ENCODE measurements around the gene KCNMA1.
"Not testable (repeated sequence)": the region's sequence is repeated elsewhere in the genome, so short reads cannot be mapped to it uniquely, and the experiment has no call there.

Gene KCNMA1

DNA sequence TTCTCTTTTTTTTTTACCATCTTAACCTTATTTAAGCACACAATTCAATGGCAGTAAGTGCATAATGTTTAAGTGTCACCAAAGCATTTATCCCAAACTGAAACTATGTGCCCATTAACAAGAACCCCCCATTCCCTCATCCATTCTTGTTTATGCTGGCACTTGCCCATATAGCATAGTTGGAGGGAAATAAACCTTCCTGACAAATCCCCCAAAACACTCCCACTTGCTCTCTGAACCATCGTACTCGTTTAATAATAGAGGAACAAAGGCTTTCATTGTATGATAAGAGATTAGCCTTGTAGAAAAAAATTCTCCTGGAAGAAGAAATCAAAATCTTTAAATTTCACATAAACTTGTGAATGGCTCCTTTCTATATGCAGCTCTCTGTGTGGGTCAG lies 26.4 kb upstream of the KCNMA1 start:
- no peak for DNase-seq (ENCODE audit: low read depth in 2 of 2)

DNA sequence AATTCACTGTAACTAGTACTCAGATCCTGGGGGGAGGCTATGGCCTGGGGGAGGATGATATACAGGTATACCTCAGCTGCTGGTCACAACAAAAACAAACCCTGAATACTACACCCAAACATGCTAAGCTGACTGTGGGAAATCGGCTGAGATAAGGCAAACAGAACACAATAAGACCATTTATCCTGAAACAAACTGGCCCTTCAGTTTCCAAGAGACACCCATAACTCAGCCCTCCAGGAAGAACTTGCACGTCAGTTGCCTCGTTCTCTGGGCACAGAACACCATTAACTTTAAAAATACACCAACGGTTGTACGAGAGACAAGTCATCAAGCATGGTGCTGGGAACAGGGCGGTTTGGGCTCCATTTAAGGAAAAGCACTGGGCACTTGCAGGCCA lies 24.1 kb upstream of the KCNMA1 start:
- DNase-seq (ENCODE audit: low read depth in 2 of 2) = no peak

DNA sequence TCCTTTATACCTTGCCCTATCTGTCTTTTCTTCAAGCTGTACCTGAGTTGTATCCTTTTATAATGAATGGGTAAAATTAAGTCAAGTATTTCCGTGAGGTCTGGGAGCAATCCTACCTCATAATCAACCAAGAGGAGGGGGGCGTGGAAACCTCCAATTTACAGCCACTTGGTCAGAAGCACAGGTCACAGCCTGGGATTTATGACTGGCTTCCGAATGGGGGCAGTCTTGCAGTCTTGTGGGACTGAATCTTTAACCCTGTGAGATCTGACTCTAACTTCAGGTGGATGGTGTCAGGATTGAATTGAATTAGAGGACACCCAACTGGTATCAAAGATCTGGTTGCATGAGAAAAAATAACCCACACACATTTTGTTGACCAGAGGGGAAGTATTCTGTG lies 23.5 kb upstream of the KCNMA1 start:
- no peak for DNase-seq (ENCODE audit: low read depth in 2 of 2)

DNA sequence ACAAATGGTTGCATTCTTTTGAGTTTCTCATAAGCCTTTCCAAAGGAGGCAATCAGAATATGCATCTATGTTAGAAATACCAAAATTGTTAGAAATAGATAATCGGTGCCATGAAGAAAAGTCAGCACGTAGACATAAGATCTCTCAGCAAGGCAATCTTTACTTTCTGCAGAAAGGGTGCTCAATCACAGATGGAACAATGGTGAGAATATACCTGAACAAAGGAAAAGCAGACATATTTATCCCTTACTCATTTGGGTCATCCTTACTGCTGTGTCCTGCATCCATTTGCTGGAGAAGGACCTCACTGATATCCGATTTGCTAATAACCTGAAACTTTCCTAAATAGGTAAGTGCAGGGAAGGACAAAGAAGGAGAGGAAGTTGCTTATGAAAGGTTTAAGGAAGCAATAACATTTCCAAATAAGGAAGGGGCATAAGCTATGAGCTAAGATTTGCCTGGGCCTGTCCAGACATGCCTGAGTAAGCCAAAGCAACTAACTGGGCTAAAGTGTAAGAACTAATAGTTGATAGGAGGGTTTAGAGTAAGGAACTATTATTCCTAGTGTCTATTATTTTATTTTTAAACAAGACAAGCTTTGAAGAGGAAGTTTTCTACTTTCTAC lies 21.6 kb upstream of the KCNMA1 start:
- DNase-seq (ENCODE audit: low read depth in 2 of 2) = not testable (repeated sequence)

DNA sequence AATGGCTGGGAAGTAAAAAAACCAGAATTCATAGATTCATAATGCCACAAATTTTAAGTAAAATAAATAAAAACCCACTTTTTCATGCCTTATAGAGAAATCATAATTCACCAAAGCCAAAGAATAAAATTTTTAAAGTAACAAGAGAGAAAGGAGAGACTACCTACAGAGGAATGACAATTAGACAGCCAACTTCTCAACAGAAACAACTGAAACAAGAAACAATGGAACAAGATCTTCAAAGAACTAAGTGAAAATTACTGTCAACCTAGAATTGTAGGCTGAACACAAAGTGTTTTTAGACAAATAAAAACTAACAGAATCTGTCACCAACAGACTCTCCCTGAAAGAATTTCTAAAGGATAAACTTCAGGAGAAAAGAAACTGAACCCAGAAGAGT lies 15.6 kb upstream of the KCNMA1 start:
- no peak for DNase-seq (ENCODE audit: low read depth in 2 of 2)

DNA sequence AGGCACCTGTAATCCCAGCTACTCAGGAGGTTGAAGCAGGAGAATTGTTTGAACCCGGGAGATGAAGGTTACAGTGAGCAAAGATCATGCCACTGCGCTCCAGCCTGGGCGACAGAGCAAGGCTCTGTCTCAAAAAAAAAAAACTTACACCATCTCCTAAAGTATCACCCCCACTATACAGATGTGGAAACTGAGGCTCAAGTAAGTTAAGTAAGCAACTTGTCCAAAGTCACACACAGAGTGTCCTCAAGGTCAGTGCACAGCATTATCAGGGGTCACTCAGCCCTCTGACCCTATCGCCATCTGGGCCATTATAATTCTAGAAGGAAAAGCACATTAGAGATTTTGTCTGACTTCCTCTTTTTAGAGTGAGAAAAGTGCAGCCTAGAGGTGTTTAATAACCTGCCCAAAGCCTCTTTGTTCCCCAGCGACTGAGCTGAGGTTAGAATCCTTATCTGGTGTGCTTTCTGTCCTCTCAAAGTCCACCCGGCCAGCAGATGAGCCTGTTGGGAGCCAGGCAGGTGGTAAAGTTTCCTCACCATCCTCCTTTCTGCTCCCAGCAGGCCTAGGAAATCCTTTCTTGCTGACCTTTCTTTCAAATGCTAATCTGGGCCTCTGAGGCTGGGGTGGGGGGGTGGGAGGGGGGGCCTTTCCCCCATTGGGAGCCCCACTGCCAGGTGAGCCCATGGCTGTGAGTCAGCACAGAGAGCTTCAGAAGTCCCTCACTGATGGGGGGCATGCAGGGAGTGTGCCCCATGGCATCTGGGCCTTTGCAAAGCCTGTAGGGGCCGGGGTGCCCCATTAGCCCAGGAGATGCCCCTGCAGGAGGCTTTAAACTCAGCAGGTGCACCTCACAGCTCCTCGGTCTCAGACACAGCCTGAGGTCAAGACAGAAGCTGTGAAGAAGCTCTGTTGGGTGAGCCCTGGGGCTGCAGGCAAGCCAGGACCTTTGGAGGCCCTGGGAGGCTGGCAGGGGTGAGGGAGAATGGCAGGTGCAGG lies 12.0 kb upstream of the KCNMA1 start:
- DNase-seq (ENCODE audit: low read depth in 2 of 2) = no peak

DNA sequence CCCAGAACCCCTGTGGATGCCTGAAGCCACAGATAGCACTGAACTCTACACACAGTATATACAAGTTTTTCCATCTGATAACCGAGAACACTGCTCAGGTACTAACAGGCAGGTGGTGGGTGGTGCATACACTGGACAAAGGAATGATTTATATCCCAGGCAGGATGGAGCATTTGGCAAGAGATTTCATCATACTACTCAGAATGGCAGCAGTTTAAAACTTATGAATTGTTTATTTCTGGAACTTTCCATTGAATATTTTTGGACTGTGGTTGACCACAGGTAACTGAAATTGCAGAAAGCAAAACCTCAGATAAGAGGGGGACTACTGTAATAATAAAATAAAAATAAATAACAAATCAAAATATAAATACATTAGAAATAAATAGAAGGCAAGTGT lies 10.9 kb upstream of the KCNMA1 start:
- DNase-seq (ENCODE audit: low read depth in 2 of 2) = no peak

DNA sequence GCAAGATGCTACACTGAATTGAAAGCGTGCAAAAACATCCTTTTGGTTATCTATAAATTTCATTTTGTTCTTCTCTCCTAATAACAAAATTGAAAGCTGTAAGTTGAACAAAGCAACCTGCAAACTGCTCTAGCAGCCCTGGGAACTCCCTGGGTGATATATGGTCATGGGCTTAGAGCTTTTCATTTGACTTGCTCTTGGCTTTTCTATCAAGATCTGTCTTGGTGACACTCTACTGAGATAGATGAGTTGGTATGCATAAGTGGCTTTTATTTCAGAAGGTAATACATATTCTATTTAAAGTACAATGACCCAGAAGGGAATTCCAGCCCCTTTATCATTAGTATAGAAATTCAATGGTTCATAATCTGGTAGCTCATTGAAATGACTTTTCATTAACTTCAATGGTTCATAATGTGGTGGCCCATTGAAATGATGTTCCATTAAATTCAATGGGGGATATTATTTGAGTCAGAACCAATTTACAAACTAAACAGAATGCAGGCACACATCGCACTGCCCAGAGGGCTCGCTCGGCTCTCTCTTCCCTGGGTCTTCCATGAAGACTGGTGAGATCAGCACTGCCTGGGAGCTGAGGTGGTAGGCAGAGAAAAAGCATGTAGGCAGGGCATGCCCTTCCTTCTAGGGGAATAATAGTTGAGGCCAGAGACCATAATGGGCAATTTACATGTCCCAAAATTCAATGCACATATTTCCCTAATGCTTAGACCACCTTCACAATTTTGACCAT lies 10.1 kb upstream of the KCNMA1 start:
- DNase-seq (ENCODE audit: low read depth in 2 of 2) = no peak

DNA sequence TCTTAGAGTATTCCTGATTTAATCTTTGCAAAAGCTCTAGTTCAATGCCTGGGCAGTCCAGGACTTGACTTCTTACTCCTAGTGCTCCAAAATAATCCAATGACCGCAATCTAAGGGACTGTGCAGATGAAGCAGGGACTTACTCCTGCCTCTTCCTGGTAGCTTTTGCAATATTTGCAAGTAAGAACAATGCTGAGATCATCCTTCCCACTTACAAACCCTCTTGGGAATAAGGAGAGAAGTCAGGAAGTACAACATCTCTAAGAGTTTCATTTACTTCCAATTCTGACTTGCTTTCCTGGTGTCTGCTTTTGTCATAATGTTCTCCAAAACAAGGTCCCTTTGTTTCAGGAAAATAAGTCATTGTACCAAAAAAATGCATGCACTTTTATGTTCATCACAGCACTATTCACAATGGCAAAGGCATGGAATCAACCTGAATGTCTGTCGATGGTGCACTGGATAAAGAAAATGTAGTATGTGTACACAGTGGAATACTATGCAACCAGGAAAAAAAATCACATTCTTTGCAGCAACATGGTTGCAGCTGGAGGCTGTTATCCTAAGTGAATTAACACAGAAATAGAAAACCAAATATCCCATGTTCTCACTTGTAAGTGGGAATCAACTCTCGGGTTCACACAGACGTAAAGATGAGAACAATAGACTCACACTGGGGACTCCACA lies 7.1 kb upstream of the KCNMA1 start:
- no peak for DNase-seq (ENCODE audit: low read depth in 2 of 2)

DNA sequence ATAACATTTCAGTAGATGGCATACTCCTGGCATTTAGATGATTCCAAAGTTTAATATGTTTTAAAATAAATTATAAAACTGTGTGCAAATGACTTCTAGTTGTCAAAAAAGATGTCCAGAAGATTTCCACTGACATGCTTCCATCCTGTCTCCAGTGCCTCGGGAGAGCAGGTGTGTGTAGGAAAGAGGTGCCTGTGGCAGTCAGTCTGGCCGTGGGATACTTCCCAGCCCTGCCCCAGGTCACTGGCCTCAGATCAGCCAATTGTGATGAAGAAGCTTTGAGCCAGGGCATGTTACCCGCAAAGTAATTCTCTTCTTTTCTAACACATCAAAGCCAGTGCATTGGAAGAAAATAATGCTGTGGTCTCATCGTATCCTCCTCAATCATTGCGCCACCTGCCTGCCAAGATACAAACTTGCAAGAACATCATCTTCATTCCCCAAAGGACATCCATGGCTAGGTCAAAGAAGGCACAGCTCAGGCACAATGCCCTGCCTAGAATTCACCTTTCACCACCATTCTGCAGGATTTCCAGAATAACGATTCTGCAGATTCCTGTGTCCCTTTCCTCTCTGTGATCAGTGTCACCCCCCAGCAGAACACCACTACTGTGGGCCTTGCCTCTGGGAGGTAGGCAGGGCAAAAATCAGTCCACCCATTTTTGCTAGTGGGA lies 6.3 kb upstream of the KCNMA1 start:
- DNase-seq (ENCODE audit: low read depth in 2 of 2) = no peak

DNA sequence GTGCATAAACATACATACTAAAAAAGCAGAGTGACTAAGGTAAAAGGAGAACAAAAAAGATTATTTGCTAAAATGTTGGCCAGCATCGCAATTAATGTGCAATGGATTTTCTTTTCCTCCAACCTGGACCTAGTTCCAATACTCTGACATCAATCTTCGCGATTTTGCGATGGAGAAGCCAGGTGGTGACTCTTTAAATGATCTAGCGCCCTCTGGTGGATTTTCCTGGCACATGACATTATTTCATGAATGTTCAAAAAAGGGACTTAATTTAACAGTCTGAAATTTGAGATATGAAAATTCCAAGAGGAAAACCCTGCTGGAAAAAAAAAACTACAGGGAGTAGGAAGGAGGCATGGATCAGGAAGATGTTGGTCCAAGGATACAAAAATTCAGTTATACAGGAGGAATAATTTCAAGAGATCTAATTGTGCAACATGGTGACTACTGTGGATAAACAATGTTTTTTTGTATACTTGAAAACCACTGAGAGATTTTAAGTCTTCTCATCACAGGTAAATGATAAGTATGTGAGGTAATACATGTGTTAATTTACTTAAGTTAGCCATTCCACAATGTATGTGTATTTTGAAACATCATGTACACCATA lies 4.3 kb upstream of the KCNMA1 start:
- DNase-seq (ENCODE audit: low read depth in 2 of 2) = peak; percentile 7 to 22

DNA sequence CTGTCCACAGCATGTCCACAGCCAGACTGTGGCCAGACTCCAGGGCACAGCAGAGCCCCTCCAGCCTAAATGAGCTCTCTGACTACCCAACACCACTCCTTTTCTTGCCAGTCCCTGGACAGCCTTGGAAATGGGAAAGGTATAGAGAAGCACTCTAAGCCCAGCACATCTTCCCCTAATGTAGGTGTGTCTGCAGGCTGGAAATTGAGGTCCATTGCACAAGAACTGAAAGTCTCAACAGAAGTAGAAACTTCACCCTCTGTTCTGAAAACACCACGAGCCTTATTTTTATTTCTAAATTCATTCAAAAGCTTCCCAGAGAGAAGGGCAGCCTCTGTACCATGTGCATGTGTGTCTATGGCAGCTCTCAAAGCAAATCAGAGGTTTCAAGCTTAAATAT lies 3.7 kb upstream of the KCNMA1 start:
- no peak for DNase-seq (ENCODE audit: low read depth in 2 of 2)

DNA sequence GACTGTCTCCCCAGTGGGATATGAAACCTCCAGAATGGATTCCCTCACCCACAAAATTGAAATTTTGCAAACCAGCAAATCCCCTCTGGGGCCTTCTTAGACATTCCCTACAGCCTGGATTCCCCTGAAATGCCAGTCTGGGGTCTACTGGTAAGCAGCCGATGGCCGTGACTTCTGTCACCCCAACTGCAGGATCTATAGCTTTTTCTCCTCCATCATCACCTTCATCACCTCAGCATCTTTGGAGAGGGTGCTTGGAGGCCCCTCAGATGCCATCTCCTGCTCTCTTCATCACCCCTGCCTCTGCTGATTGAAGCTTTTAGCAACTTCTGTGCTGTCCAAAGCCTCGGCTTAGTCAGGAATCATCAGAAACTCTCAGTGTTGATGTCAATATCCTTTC lies 2.6 kb upstream of the KCNMA1 start:
- DNase-seq (ENCODE audit: low read depth in 2 of 2) = no peak

DNA sequence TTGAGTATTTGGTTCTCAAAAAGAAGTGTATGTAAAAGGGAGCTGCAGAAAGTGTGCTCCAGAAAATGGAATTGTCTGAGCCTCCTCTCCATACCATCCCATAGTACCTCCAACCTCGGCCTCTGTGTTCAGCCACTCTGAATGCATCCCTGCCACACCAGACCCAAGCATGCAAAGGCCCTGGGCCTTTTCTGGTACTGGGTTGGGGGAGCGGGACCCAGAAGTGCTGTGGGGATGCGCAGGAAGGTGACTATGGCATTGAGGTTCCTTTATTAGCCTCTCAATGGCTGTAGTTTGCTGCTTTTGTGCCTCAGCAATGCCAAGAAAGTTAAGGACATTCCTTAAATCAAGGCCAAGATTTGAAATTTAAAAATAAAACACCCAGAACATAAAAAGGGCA lies 2.1 kb upstream of the KCNMA1 start:
- DNase-seq (ENCODE audit: low read depth in 2 of 2) = no peak

DNA sequence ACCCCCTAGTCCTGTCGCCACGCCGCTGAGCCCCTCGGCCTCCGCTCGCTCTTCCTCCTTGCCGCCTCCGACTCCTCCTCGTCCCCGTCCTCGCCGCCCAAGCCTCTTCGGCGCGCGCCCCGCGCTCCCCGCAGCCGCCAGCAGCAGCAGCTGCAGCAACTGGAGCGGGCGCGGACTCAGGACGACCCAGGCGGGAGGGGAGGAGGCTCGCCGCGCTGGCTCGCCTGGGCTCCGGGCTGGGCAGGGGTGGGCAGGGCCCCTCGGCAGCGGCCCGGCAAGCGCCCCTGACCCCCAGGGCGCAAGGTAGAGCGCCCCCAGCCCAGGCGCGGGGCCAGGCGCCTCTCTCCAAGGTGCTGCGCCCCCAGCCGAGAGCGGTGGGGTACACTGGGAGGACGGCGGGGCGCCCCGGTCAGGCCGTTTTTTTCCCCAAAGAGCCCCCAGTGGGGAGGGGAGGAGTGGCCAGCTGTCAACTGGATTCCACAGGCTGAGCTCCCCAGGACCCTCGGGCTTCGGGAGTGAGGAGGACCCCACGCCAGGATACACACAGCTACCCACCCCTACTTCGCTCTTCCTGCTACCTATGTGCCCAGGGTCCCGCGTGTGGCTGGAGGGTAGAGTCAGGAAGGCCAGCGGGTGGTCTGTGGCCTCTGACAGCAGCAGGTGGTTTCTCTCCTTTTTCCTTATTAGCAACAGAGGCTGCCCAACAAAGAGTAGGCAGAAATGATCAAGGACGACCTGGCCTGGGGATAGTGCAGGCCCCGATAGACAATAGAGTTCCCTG lies 903 bp upstream of the KCNMA1 start:
- DNase-seq (ENCODE audit: low read depth in 2 of 2) = no peak

DNA sequence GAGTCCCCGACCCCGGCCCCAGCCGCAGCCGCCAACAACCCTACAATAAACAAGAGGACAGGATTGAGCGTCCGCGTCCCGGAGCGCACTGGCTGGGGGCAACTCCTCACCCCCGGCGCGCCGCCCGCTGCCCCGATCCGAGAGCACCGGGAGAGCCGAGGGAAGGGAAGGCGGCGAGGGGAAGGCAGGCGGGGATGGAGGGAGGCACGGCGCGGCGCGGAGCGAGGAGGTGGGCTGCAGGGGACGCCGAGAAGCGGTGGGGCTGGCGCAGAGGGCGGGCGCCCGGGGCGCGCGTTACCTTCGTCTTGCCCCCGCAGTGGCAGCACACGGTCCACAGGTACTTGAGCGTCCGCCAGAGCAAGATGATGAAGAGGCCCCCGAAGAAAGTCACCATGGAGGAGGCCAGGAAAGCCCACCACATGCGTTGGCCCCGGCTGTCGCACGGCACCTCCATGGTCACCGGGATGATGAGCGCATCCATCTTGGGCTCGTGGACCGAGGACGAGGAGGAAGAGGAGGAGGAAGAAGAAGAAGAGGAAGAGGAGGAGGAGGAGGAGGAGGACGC lies 559 bp downstream of the KCNMA1 start:
- DNase-seq (ENCODE audit: low read depth in 2 of 2) = no peak

DNA sequence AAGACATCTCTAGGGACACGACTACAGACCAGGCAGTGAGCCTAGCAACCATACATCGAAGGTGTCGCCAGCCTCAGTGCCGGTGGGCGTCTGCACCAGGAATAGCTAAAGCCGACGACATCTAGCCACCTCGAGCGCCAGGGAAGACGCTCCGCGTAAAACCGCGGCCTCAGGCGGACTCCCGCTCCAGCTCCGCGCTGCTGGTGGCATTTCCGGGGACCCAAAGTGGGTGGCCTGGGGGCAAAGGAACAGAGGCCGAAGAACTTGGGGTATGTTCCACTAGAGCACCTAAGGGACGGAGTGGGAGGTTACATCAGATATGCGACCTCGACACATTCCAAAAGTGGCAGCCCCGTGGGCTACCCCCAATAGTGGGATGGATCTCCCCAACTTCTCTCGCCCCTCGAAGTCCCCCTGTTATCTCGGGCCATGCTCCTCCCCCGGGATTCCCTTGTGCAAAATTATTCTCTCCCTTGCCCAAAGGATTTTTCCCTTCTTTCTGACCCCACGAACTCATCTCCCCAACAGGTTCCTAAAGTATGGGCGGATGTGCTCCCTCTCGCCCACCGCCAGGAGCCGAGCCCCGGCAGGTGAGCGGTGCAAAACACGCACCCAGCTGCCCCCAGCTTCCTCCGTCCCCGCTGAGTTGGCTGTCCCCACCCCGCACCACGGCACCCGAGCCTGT lies 1.2 kb downstream of the KCNMA1 start:
- no peak for DNase-seq (ENCODE audit: low read depth in 2 of 2)

DNA sequence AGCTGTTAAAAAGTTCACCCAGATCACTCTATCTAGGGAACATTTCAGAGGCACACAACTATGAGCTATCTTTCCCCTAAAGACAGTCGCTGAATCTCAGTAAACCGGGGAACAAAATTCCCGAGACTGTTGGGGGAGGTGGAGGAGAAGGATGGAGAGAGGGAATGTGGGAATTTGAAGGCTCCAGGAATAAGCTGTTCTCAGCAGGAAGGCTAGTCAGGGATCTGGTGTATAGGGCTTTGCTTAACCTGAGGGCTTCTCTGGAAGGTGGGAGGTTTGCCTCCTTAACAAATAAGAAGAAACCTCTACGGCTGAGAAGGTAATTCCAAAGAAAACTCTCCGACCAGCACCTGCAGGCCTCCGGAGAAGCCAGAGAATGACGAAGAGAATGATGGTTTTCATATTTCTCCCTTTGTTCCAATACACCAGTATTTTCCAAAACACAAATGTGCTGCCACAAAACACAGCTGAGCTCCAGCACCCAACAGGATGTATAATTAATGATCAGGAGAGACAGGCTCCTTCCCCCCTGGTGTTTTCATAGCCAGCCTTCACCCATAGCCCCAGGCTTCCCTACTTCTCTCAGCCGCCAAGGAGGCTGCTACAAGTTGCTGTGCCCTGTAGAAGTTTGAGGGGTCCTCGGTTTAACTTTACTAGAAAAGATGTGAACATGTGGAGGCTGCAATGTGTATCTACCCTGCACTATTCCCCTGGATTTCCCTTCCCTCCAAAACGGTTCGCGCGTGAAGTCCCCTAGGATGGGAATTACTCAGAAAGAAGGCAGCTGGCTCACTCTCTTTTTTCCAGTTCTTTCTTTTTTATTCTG lies 2.0 kb downstream of the KCNMA1 start:
- DNase-seq (ENCODE audit: low read depth in 2 of 2) = no peak
